Fibroblast of lung (primary cell): ENCODE measurements around the gene BMP7.

Experiments used
- CTCF ChIP-seq, 2 donors: IDR thresholded peaks in 1 of 2; conservative IDR thresholded peaks in 1 of 2; 1 replicate in 1 of 2; 2 replicates in 1 of 2; pipeline ENCODE4 v1.5.1; 2011 to 2012; ENCODE audit warnings: low read length in 2 of 2, control low read depth in 1 of 2, inconsistent platforms in 1 of 2, low read depth in 1 of 2, mild to moderate bottlenecking in 1 of 2
- EZH2 ChIP-seq: IDR thresholded peaks from 2 replicates; pipeline ENCODE4 v1.5.1; 2012; ENCODE audit warnings: low read length, control low read depth, mild to moderate bottlenecking; ENCODE audit errors: missing control alignments

GRCh38 chr20:57156011-57156729 lies 110.3 kb downstream of the BMP7 start:
- TF ChIP-seq EZH2 (no peak), CTCF (conservative IDR thresholded peaks at IDR 0.05 in 1 of 2, IDR thresholded peaks at IDR 0.05 in 1 of 2; ENCODE audit: low read depth in 1 of 2, low read length in 2 of 2) (no peak)
